H1 (cell line): ENCODE results near the gene PLXNB3. TPM values are rescaled to one million over a fixed set of nuclear protein-coding genes. Genes with fewer than 3 reads are reported as not detected.

Experiments used
- HDAC6 ChIP-seq: IDR thresholded peaks from one replicate; pipeline ENCODE4 v1.7.1; 2012; ENCODE audit warnings: low read depth, mild to moderate bottlenecking, inconsistent platforms, low read length, moderate library complexity
- TAF1 ChIP-seq: IDR thresholded peaks from 2 replicates; pipeline ENCODE4 v1.6.1; 2011; ENCODE audit warnings: mild to moderate bottlenecking, low read depth, low read length
- TCF12 ChIP-seq: IDR thresholded peaks from 2 replicates; pipeline ENCODE4 v1.6.1; 2011; ENCODE audit warnings: low read depth, mild to moderate bottlenecking, low read length
- polyA plus RNA-seq, 7 experiments: library from polyadenylated mRNA; depleted of rRNA in 3 of 7; stranded (reverse) in 5 of 7; unstranded in 2 of 7; fragments of >200 nt in 5 of 7; fragments of 200-250 nt in 2 of 7; gene quantifications; 1 replicate in 5 of 7; 2 replicates in 1 of 7; 4 replicates in 1 of 7; pipeline versions ENCODE4 v1.2.1 to v1.2.3, GENCODE V29; 2011 to 2013; ENCODE audit warnings: missing spikeins in 2 of 7, mixed read lengths in 2 of 7
- total RNA-seq: library from RNA; stranded (reverse); fragmentation: NEBNext Ultra II Directional; extraction: Animal tissue kit (Norgen Biotek cat#: 25700); gene quantifications from 2 replicates; pipeline ENCODE4 v1.2.1, GENCODE V29; 2021

The PLXNB3 gene
- total and polyA plus RNA-seq, 2 of the 8 experiments (the other 6 are each of a cell fraction or from before 2014, with no cell fraction given) = 1.2 to 2.7 TPM

DNA sequence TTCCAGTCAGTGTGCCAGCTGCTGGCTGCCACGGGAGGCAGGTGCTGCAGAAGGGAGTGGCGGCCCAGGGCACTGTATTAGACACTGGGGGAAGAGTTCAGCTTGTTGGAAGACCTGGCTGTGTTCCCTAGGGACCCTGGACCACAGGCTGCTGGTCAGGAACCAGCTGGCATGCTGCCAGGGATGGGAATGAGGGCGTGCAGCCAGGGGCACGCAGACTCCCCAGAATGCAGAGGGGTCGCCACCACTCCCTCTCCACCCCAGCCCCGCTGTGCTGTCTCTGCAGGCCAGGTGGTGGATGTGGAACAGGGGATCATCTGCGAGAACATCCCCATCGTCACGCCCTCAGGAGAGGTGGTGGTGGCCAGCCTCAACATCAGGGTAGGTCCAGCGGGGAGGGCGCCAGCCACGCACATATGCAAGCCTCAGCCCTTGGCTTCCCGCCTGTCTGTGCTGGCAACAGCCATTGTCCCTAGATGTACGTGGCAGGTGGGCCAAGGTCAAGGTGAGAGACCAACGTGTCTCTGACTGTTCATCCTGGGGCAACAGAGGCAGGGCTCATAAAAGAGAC, 27.1 kb upstream of the PLXNB3 start (continued):
- TF ChIP-seq TAF1 (no peak), HDAC6 (no peak), TCF12 (no peak)
